ENCODE results near the gene CCNF.

CCNF gene

GRCh38 chr16:2507665-2508064 lies 78.4 kb downstream of the CCNF start:
- no peak for DNase-seq

All from activated CD4-positive, alpha-beta T cell treated with anti-CD3 and anti-CD28 coated beads, Interleukin-2, amount 50 U/mL, for 48 hours (primary cell).